ENCODE measurements around the gene OR2M3.

DNA sequence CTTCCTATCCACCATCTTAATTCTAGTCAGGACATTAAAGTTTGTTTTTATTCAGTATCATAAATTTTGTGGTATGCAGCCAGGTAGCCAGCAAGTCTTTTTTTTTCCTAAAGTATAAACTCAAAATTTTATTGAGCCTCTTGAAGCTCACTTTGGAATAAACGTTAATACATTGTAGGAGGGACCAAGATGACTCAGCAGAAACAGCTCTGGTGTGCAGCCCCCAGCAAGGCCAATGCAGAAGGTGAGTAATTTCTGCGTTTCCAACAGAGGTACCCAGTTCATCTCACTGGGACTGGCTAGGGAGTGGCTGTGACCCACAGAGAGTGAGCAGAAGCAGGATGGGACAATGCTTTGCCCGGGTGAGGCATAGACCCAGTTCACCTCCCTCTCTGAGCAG lies 9.7 kb upstream of the OR2M3 start:
- TF ChIP-seq, protein P1, sequence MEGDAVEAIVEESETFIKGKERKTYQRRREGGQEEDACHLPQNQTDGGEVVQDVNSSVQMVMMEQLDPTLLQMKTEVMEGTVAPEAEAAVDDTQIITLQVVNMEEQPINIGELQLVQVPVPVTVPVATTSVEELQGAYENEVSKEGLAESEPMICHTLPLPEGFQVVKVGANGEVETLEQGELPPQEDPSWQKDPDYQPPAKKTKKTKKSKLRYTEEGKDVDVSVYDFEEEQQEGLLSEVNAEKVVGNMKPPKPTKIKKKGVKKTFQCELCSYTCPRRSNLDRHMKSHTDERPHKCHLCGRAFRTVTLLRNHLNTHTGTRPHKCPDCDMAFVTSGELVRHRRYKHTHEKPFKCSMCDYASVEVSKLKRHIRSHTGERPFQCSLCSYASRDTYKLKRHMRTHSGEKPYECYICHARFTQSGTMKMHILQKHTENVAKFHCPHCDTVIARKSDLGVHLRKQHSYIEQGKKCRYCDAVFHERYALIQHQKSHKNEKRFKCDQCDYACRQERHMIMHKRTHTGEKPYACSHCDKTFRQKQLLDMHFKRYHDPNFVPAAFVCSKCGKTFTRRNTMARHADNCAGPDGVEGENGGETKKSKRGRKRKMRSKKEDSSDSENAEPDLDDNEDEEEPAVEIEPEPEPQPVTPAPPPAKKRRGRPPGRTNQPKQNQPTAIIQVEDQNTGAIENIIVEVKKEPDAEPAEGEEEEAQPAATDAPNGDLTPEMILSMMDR (IDR thresholded peaks at IDR 0.05), result no peak
- no peak for TF ChIP-seq POLR2A (IDR thresholded peaks at IDR 0.05)

Measured in tibial nerve (tissue), 3 donors.